ENCODE results near the gene PSTPIP1. TPM values are rescaled to one million over a fixed set of nuclear protein-coding genes. Genes with fewer than 3 reads are reported as not detected.

PSTPIP1 gene
- total and polyA plus RNA-seq, 2 donors from 2014 or later = 2.2 to 22.1 TPM

DNA sequence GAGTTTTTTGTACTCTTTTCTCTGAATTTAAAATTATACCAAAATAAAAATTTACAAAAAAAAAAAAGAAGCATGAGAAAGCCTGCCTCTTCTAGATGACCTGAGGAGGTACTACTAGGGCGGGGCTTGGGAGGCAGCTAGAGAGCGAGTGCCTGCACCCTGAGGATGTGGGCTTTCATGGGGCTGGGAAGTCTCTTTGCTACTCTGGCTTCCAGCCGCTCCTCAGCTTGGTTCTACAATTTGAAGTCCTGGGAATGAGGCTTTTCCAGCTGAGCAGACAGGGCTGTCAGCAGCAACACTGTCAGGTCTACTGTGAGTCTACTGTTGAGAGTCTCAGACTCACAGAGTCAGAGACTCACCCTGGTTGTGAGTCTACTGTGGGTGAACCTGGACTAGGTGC lies 8.2 kb upstream of the PSTPIP1 start:
- DNase-seq (no peak), FAIRE-seq (no peak)
- intact Hi-C loops (cut with DNase I) = no loop called here

DNA sequence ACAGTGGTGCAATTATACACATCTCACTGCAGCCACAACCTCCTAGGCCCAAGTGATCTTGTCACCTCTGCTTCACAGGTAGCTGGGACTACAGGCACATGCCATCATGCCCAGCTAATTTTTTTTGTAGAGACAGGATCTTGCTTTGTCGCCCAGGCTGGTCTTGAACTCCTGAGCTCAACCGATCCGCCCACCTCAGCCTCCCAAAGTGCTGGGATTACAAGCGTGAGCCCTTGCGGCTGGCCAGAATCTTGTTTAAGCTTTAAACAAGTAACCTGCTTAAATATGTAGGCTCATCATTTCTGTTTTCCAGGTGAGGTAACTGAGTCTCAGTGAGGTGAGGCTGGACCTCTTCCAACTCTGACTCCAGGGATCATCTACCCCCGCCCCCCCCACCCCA lies 7.7 kb upstream of the PSTPIP1 start:
- Histone ChIP-seq H3K27me3 (ENCODE audit: control insufficient read depth, insufficient read depth, low read length) (no peaks in the 10 kb centered on the region), H3K27ac (ENCODE audit: low read depth in 2 of 2, low read length in 2 of 2) (no peak overlapping the region), H3K9ac (ENCODE audit: low read length in 3 of 3) (no peak overlapping the region), H3K36me3 (ENCODE audit: control insufficient read depth in 2 of 3, insufficient read depth in 3 of 3, low read length in 3 of 3) (no peaks in the 10 kb centered on the region), H3K9me3 (ENCODE audit: control insufficient read depth in 2 of 3, insufficient read depth in 1 of 3, low read length in 3 of 3) (no peaks in the 10 kb centered on the region), H3K4me3 (ENCODE audit: low read length in 3 of 3) (no peak overlapping the region), H3K4me1 (ENCODE audit: control insufficient read depth in 2 of 3, insufficient read depth in 2 of 3, low read depth in 1 of 3, low read length in 3 of 3) (peaks cover 0 to 7% (median 0%) of the 10 kb centered on the region in 3 donors)
- TF ChIP-seq, protein P1, sequence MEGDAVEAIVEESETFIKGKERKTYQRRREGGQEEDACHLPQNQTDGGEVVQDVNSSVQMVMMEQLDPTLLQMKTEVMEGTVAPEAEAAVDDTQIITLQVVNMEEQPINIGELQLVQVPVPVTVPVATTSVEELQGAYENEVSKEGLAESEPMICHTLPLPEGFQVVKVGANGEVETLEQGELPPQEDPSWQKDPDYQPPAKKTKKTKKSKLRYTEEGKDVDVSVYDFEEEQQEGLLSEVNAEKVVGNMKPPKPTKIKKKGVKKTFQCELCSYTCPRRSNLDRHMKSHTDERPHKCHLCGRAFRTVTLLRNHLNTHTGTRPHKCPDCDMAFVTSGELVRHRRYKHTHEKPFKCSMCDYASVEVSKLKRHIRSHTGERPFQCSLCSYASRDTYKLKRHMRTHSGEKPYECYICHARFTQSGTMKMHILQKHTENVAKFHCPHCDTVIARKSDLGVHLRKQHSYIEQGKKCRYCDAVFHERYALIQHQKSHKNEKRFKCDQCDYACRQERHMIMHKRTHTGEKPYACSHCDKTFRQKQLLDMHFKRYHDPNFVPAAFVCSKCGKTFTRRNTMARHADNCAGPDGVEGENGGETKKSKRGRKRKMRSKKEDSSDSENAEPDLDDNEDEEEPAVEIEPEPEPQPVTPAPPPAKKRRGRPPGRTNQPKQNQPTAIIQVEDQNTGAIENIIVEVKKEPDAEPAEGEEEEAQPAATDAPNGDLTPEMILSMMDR (IDR thresholded peaks at IDR 0.05; ENCODE audit: borderline replicate concordance, extremely low read depth, insufficient read depth) = no peak
- intact Hi-C loops (cut with DNase I) = no loop called here
- DNase-seq = no peak
- no peak for FAIRE-seq

More for the DNA sequence above, 8.2 kb upstream of the PSTPIP1 start:
- H3K27me3 ChIP-seq (ENCODE audit: control insufficient read depth, insufficient read depth, low read length) = no peaks in the 10 kb centered on the region
- H3K9ac ChIP-seq (ENCODE audit: low read length in 3 of 3) = no peak overlapping the region
- H3K9me3 ChIP-seq (ENCODE audit: control insufficient read depth in 2 of 3, insufficient read depth in 1 of 3, low read length in 3 of 3) = no peaks in the 10 kb centered on the region
- peaks cover 0 to 7% (median 0%) of the 10 kb centered on the region in 3 donors for H3K4me1 ChIP-seq (ENCODE audit: control insufficient read depth in 2 of 3, insufficient read depth in 2 of 3, low read depth in 1 of 3, low read length in 3 of 3)
- no peaks in the 10 kb centered on the region for H3K36me3 ChIP-seq (ENCODE audit: control insufficient read depth in 2 of 3, insufficient read depth in 3 of 3, low read length in 3 of 3)
- H3K27ac ChIP-seq (ENCODE audit: low read depth in 2 of 2, low read length in 2 of 2) = no peak overlapping the region
- TF ChIP-seq, protein P1 (IDR thresholded peaks at IDR 0.05; ENCODE audit: borderline replicate concordance, extremely low read depth, insufficient read depth) = no peak
- H3K4me3 ChIP-seq (ENCODE audit: low read length in 3 of 3) = no peak overlapping the region

DNA sequence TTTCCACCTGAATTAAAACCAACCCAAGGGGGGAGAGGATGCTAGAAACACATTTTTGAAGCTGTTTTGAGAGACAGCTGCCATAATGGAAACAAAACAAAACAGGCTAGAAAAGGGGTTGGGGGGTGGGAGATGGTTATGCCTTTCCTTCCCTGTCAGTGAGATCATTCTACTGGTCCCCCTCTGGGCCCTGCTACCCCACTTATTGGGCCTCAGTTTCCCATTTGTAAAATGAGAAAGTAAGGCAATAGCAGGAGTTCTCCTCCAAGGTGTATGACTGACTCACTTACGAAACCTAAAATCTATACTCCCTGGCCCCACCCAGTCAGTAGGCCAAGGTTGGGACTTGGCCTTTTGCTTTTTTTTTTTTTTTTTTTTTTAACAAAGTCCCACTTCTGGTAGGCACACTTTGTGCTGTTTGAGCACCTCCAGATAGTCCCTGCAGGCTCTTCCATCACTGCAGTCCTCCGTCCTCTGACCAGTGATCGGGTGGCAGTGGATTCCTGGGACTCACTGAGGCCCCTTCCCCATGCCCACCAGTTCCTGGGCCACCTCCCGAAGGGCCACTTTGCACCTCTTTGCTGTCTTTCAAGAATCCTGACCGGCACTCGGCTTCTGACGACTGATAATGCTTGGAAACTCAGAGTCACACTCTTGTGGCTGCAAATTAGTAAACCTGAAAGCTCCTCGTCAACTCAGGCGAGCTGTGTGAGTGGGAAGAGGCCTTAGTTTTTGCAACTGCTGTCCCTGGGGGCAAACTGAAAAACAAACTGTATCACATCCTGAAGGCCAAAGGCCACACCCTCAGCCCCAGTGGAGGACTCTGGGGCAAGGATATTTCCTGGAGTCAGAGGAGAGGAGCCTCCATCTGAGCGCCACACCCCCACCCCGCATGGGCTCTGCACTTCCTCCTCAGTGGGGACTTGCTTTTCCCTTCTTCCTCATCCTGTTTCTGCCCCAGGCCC lies 6.7 kb upstream of the PSTPIP1 start:
- no peak overlapping the region for H3K4me3 ChIP-seq (ENCODE audit: low read length in 3 of 3)
- TF ChIP-seq, protein P1 (IDR thresholded peaks at IDR 0.05; ENCODE audit: borderline replicate concordance, extremely low read depth, insufficient read depth) = no peak
- intact Hi-C loops (cut with DNase I) = no loop called here
- DNase-seq (no peak), FAIRE-seq (no peak)
- no peaks in the 10 kb centered on the region for H3K27me3 ChIP-seq (ENCODE audit: control insufficient read depth, insufficient read depth, low read length)
- H3K4me1 ChIP-seq (ENCODE audit: control insufficient read depth in 2 of 3, insufficient read depth in 2 of 3, low read depth in 1 of 3, low read length in 3 of 3) = peaks cover 0 to 7% (median 0%) of the 10 kb centered on the region in 3 donors
- no peaks in the 10 kb centered on the region for H3K36me3 ChIP-seq (ENCODE audit: control insufficient read depth in 2 of 3, insufficient read depth in 3 of 3, low read length in 3 of 3)
- peak overlapping the region in 1 of 2 donors; percentile 9 for H3K27ac ChIP-seq (ENCODE audit: low read depth in 2 of 2, low read length in 2 of 2)
- H3K9ac ChIP-seq (ENCODE audit: low read length in 3 of 3) = no peak overlapping the region
- H3K9me3 ChIP-seq (ENCODE audit: control insufficient read depth in 2 of 3, insufficient read depth in 1 of 3, low read length in 3 of 3) = no peaks in the 10 kb centered on the region
